Measurements from ENCODE around the gene SLC12A4. TPM values are rescaled to one million over a fixed set of nuclear protein-coding genes. Genes with fewer than 3 reads are reported as not detected.

Gene SLC12A4
- total and polyA plus RNA-seq, 2 of the 13 experiments (the other 11 are each of a cell fraction or from before 2014, with no cell fraction given), result 65.1 to 84.3 TPM

DNA sequence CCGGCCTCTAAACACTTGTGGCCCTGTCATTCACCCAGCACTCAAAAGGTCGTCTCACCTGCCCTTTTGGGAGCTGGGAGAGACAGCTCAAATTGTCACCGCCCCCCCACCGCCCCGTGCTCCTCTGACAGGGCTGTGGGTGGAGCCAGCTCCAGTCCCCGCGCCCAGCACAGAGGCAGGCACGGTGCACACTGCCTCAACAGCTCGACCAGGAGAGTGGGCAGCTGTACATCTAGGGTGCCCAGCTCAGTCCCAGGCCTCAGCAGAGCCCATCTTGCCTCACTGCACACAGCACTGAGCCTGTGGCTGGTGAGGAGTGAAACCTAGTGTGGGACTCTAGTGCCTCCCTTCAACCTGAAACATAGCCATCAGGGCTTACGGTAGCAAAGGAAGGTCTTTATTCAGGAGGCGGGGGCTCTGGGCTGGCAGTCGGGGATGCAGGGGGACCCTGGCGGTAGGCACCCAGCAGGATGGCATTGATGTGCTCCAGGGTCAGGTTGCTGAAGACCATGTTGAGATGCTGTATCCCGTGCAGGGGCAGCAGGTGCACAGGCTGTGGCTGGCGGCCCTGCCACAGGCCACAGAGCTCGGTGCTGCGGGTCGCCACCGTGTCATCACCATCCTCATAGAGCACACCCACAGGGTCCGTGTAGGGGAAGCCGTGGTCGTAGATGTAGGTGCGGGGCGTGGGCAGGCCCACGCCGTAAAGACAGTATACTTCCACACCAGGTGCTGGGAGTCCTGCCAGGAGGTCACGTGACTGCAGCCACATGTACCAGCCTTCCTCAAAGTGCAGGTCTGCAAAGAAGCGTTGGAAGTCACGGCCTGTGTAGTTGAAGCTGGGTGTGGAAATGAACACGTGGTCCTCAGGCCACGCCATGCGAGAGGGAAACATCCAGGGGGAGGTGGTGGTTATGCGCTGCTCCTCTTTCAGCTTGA lies 28.7 kb downstream of the SLC12A4 start (continued):
- TF ChIP-seq, protein P1, sequence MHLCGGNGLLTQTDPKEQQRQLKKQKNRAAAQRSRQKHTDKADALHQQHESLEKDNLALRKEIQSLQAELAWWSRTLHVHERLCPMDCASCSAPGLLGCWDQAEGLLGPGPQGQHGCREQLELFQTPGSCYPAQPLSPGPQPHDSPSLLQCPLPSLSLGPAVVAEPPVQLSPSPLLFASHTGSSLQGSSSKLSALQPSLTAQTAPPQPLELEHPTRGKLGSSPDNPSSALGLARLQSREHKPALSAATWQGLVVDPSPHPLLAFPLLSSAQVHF (CRISPR knock-in tag; IDR thresholded peaks at IDR 0.05), result peak; percentile 51; the same call in 1 of the 2 replicates
- no peak for TF ChIP-seq ZNF484 (CRISPR knock-in tag; IDR thresholded peaks at IDR 0.05; ENCODE audit: borderline replicate concordance, low read depth)
- TF ChIP-seq, protein P2, sequence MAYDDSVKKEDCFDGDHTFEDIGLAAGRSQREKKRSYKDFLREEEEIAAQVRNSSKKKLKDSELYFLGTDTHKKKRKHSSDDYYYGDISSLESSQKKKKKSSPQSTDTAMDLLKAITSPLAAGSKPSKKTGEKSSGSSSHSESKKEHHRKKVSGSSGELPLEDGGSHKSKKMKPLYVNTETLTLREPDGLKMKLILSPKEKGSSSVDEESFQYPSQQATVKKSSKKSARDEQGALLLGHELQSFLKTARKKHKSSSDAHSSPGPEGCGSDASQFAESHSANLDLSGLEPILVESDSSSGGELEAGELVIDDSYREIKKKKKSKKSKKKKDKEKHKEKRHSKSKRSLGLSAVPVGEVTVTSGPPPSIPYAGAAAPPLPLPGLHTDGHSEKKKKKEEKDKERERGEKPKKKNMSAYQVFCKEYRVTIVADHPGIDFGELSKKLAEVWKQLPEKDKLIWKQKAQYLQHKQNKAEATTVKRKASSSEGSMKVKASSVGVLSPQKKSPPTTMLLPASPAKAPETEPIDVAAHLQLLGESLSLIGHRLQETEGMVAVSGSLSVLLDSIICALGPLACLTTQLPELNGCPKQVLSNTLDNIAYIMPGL (CRISPR knock-in tag; IDR thresholded peaks at IDR 0.05; ENCODE audit: borderline replicate concordance in 1 of 2, low read depth in 1 of 2), result no peak
- no peak for TF ChIP-seq PBX2 (CRISPR knock-in tag; IDR thresholded peaks at IDR 0.05)
- TF ChIP-seq ZNF333 (CRISPR knock-in tag; IDR thresholded peaks at IDR 0.05; ENCODE audit: borderline replicate concordance), result peak; percentile 57; the same call in 1 of the 2 replicates
- TF ChIP-seq BRF2 (CRISPR knock-in tag; IDR thresholded peaks at IDR 0.05), result no peak
- no peak for TF ChIP-seq ELF3 (CRISPR knock-in tag; IDR thresholded peaks at IDR 0.05)
- TF ChIP-seq ZNF30 (CRISPR knock-in tag; IDR thresholded peaks at IDR 0.05), result no peak
- no peak for TF ChIP-seq MTF2 (CRISPR knock-in tag; IDR thresholded peaks at IDR 0.05; ENCODE audit: borderline replicate concordance)
- TF ChIP-seq, protein P3, sequence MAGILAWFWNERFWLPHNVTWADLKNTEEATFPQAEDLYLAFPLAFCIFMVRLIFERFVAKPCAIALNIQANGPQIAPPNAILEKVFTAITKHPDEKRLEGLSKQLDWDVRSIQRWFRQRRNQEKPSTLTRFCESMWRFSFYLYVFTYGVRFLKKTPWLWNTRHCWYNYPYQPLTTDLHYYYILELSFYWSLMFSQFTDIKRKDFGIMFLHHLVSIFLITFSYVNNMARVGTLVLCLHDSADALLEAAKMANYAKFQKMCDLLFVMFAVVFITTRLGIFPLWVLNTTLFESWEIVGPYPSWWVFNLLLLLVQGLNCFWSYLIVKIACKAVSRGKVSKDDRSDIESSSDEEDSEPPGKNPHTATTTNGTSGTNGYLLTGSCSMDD (CRISPR knock-in tag; IDR thresholded peaks at IDR 0.05), result no peak
- TF ChIP-seq KLF11 (CRISPR knock-in tag; IDR thresholded peaks at IDR 0.05), result no peak
- no peak for TF ChIP-seq ZNF703 (CRISPR knock-in tag; IDR thresholded peaks at IDR 0.05; ENCODE audit: borderline replicate concordance)
- no peak for TF ChIP-seq HNF4A (CRISPR knock-in tag; IDR thresholded peaks at IDR 0.05)
- no peak for TF ChIP-seq ZNF773 (CRISPR knock-in tag; IDR thresholded peaks at IDR 0.05; ENCODE audit: borderline replicate concordance)
- no peak for TF ChIP-seq RORA (CRISPR knock-in tag; IDR thresholded peaks at IDR 0.05)
- TF ChIP-seq ZNF550 (CRISPR knock-in tag; IDR thresholded peaks at IDR 0.05; ENCODE audit: borderline replicate concordance), result no peak
- no peak for TF ChIP-seq MED1 (CRISPR knock-in tag; IDR thresholded peaks at IDR 0.05)
- TF ChIP-seq ZC3H13 (CRISPR knock-in tag; IDR thresholded peaks at IDR 0.05), result peak; percentile 98
- 0 out of 2 replicates have a peak, but pooled peaks have one; percentile 41 for TF ChIP-seq ZNF576 (CRISPR knock-in tag; IDR thresholded peaks at IDR 0.05)
- TF ChIP-seq ZNF225 (CRISPR knock-in tag; IDR thresholded peaks at IDR 0.05), result no peak; the same call in 1 of the 2 replicates
- TF ChIP-seq ZNF501 (CRISPR knock-in tag; IDR thresholded peaks at IDR 0.05), result no peak; the same call in 1 of the 2 replicates
- TF ChIP-seq ZNF598 (CRISPR knock-in tag; IDR thresholded peaks at IDR 0.05; ENCODE audit: borderline replicate concordance), result 0 out of 2 replicates have a peak, but pooled peaks have one; percentile 44
- no peak for TF ChIP-seq NAIF1 (CRISPR knock-in tag; IDR thresholded peaks at IDR 0.05; ENCODE audit: borderline replicate concordance)
